Measurements from ENCODE around the gene FCMR.

The FCMR gene

DNA sequence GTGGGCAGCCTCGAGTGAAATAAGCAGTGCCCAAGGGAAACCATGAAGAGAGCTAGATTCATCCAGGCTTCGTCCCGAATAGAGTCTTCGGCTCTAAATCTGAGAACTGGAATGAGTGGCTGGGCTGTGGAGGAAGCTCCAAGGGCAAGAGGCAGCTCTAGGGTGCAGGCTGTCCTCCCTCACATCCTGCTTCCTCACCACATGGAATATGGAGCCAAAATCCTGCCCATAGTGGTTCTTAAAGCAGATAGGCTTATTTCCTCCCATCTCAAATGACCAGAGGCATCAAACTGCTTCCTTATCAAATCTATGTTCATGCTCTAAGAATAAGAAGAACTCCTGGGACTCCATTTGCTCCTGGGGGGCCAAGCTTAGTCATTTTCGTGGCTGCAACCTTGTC, 22.0 kb downstream of the FCMR start:
- no peak for DNase-seq (ENCODE audit: low read depth in 2 of 2)

GRCh38 chr1:206898915-206899431, 22.8 kb downstream of the FCMR start:
- DNase-seq (ENCODE audit: low read depth in 2 of 2): no peak

DNA sequence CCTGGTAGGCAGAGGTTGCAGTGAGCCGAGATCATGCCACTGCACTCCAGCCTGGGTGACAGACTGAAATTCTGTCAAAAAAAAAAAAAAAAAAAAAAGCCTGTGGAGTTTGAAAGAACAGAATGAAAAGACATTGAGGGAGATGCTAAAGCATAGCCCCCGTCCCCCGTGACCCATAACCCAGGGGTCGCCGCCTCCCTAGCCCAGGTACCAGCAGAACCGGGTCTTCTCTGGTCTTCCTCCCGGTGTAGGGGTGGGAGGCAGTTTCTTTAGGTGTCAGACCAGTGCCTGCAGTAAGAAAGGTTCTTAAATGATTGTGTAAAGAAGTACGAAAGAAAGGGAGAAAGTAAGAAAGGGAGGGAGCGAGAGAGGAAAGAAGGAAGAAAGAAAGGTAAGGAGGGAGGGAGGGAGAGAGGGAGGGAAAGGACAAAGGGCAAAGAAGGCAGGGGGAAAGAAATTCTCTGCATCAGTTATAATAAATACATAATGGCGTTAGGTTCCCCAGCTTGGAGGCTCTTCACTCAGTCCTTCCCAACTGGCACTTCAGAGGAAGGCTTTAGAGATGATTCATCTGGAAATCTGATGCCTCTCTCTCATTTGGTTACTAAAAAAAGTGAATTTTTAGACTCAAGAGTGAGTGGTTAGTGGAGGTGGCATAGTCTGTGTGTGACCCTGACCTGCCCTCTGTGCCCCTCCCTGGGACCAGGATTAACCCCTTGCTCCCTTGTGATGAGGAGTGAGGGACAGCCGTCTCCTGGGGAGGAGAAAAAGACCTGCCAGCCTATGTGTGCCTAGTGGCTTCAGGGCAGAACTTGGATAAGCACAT, 23.4 kb downstream of the FCMR start:
- DNase-seq (ENCODE audit: low read depth in 2 of 2): no peak

GRCh38 chr1:206897175-206897574, 24.6 kb downstream of the FCMR start, which contains the start of gene IL24:
IL24 (plus strand) TSS chr1:206897443; CDS start chr1:206897833, 390 bp downstream.
- no peak for DNase-seq (ENCODE audit: low read depth in 2 of 2)

DNA sequence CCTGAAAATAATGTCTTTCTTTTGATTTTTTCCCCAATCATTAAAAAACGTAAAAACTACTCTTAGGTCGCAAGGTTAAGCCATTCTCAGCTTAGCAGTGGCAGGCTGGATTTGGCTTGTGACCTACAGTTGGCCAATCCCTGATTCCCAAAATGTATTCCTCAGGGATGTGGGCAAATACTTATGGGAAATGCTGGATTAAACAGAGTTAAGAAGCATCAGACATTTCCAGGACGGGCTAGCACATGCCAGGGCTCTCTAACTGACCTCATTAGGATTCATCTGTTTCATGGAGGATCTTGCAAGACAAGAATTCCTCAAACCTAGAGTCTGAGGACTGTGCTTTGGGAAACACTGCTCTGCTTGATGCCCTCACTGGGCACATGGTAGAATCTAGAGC, 25.5 kb downstream of the FCMR start:
- DNase-seq (ENCODE audit: low read depth in 2 of 2): no peak

DNA sequence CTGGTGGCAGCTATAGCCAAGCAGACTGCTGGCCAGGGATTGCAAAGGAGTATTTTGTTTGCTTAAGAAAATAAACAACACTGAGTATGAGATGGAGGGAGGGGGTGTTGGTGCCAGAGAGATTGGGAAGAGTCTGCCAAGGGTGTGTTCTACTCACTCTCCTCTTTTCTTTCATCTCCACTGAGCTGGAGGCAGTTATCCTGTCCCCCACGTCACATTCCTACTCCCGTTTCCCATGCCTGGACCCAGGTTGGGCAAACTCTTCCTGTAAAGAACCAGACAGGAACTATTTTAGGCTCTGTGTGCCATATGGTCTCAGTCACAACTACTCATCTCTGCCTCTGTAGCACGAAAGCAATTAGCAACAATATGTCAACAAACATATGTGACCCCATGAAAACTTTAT, 25.9 kb downstream of the FCMR start:
- no peak for DNase-seq (ENCODE audit: low read depth in 2 of 2)

GRCh38 chr1:206895325-206895724, 26.4 kb downstream of the FCMR start:
- DNase-seq (ENCODE audit: low read depth in 2 of 2): no peak

- DNase-seq (ENCODE audit: low read depth in 2 of 2): no peak
Measured at GRCh38 chr1:206893380-206893779, 28.4 kb downstream of the FCMR start.

GRCh38 chr1:206892351-206892984, 29.3 kb downstream of the FCMR start:
- DNase-seq (ENCODE audit: low read depth in 2 of 2): no peak

- DNase-seq (ENCODE audit: low read depth in 2 of 2): no peak
Measured at GRCh38 chr1:206891412-206891811, 30.3 kb downstream of the FCMR start.

DNA sequence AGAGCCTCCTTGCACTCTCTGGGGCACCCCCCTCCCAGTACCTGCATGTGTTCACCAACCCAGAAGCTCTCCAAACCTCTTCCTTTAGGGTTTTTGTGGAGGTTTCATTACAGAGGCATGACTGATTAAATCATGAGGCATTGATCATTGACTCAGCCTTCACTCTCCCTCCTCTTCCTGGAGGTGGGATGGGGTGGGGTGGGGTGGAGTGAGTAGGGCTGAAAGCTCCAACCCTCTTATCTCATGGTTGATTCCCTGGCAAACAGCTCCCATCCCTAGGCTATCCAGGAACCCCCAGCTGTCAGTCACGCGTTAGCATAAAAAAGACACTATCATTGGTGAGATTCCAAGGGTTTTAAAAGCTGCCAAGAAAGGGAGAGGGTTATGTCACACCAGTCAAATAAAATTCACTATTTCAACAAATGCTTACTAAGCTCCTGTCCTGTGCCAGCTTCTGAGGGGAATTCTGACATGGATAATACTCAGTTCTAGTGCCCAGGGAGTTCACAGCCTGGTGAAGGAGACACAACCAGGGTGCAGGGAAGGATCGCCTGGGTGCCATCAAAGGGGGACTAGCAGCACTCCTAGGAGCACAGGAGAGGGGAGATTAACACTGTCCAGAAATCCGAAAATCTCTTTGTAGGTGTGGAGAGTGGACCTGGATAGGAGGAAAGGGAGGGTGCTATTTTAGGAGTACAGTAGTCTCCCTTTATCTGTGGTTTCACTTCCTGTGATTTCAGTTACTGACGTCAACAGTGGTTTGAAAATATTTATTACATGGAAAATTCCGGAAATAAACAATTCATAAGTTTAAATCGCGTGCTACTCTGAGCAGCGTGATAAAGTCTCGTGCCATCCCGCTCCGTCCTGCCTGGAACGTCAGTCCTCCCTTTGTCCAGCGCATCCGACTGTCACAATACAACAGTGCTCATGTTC, 31.3 kb downstream of the FCMR start:
- no peak for DNase-seq (ENCODE audit: low read depth in 2 of 2)

DNA sequence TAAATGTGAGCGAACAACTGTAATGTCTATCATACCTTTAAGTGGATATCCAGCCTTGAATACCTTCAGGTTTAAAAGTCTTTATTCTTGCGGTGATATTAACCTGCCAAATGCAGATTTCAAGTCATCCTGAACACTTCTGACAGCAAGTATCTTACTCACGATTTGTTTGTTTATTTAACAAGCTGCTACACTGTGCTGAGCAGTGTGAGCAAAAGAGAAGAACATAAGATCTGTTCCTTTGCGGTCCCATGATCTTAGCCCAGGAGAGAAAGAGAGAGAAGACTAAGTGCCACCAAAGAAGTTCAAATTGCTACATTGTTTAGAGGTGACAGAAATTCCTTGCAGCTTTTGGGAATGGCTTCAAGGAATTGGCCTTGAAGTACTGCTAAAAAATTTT, 34.0 kb downstream of the FCMR start:
- DNase-seq (ENCODE audit: low read depth in 2 of 2): no peak

DNA sequence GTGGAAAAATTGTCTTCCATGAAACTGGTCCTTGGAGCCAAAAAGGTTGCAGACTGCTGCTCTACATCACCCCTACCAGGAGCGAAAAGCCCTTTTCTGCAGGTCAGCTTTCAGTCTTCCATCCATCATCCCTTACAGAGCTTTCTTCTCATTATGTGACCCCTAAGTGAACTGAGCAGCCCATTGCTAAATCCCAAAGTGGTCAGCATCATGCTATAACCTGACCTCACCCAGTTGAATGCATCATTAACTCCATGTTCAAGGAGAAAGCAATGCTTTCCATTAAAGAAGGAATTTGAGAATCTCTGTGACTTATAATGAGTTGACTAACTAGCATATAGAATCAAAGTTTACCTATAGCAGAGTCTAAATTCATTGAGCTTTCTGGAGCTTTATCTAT, 34.9 kb downstream of the FCMR start:
- DNase-seq (ENCODE audit: low read depth in 2 of 2): no peak

DNA sequence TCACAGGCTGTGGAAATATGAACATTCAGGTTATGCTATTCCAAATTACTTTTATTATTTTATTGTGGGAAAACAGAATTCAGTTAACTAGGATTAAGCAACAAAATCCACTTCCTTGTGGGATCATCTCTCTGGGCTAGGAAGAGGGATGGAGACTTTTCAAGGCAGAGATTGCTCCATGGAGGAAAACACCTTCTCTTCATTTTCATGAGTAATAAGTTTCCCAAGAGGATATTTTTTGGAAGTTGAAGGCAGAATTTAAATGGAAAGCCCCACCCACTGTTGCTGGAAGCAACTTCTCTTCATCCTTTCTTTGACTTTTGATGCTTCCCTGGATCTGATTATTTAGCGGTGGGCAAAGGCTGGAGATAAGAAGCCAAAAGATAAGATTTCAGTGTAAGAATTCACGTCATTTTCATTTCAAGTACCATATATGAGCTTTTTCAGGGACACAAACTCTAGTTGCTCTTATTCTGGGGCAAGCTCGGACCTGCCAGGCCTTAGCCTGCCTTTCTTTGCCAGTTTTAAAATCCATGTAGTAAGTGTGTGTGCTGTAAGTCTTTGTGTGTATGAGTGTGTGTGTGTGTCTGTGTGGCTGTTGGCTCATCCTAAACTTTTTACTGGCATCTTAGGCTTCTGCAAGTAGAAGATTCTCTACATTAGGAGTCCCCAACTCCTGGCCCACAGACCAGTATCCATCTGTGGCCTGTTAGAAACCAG, 36.2 kb downstream of the FCMR start:
- no peak for DNase-seq (ENCODE audit: low read depth in 2 of 2)

- DNase-seq (ENCODE audit: low read depth in 2 of 2): no peak
Measured at GRCh38 chr1:206883876-206884275, 37.9 kb downstream of the FCMR start.

- DNase-seq (ENCODE audit: low read depth in 2 of 2): no peak
Measured at GRCh38 chr1:206883160-206883559, 38.6 kb downstream of the FCMR start.

GRCh38 chr1:206882555-206882954, 39.2 kb downstream of the FCMR start:
- no peak for DNase-seq (ENCODE audit: low read depth in 2 of 2)

DNA sequence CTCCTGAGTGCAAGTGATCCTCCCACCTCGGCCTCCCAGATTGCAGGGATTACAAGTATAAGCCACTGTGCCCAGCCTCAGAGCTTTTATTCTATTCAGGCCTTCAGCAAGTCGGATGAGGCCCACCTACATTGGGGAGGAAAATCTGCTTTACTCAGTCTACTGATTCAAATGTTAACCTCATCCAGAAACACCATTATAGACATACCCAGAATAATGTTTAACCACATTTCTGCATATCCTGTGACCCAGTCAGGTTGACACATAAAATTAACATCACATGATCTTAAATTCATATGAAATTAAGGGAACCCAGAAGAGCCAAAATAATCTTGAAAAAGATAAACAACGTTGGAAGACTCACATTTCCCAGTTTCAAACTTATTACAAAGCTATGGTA, 41.4 kb downstream of the FCMR start:
- no peak for DNase-seq (ENCODE audit: low read depth in 2 of 2)

- no peak for DNase-seq (ENCODE audit: low read depth in 2 of 2)
Measured at GRCh38 chr1:206878456-206878855, 43.3 kb downstream of the FCMR start.

DNA sequence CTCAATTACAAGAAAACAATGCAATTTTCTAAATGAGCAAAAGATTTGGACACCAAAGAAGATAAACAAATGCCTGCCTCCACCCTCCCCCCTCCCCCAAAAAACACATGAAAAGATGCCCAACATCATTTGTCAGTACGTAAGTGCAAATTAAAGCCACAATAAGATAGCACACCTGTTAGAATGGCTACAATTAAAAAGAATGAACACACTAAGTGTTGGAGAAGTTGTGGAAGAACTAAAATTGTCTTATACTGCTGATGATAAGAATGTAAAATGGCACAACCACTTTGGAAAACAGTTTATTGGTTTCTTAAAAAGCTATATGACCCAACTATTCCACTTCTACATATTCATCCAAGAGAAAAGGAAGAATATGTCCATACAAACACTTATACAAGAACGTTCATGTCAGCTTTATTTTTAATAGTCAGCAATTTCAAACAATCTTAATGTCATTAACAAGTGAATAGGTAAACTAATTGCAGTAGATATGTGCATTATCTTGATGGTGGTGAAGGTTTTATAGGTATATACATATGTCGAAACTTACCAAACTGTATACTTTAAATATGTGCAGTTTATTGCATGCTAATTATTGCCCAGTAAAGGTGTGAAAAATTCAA, 45.9 kb downstream of the FCMR start:
- no peak for DNase-seq (ENCODE audit: low read depth in 2 of 2)
